MM.1S (cell line): ENCODE measurements around the gene PAH.

Source experiments
- EZH2 ChIP-seq: fragments of 300-600 bp; sonication (generic); optimal IDR thresholded peaks from 2 replicates; pipeline ENCODE3; 2017; ENCODE audit warnings: low read depth, mild to moderate bottlenecking, antibody characterized with exemption, low read length, mixed read lengths
- TF ChIP-seq, protein P1 (sequence below): fragments of 300-600 bp; sonication (generic); IDR thresholded peaks from 2 replicates; pipeline ENCODE4 v1.5.1; 2016; ENCODE audit warnings: antibody characterized with exemption, low read length, mixed read lengths

- TF ChIP-seq, protein P1, sequence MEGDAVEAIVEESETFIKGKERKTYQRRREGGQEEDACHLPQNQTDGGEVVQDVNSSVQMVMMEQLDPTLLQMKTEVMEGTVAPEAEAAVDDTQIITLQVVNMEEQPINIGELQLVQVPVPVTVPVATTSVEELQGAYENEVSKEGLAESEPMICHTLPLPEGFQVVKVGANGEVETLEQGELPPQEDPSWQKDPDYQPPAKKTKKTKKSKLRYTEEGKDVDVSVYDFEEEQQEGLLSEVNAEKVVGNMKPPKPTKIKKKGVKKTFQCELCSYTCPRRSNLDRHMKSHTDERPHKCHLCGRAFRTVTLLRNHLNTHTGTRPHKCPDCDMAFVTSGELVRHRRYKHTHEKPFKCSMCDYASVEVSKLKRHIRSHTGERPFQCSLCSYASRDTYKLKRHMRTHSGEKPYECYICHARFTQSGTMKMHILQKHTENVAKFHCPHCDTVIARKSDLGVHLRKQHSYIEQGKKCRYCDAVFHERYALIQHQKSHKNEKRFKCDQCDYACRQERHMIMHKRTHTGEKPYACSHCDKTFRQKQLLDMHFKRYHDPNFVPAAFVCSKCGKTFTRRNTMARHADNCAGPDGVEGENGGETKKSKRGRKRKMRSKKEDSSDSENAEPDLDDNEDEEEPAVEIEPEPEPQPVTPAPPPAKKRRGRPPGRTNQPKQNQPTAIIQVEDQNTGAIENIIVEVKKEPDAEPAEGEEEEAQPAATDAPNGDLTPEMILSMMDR = no peak
- no peak for TF ChIP-seq EZH2
These were observed 47.8 kb upstream of the PAH start for GRCh38 chr12:102964872-102965271.
